Upper lobe of right lung (tissue), 1 donor: ENCODE results near the gene DOCK2. TPM values are rescaled to one million over a fixed set of nuclear protein-coding genes. Genes with fewer than 3 reads are reported as not detected.

Experiments
- ATAC-seq: fragments of 200-7000 bp; cut with Tn5 transposase; one replicate; pipeline ENCODE4 v1.9.1; 2020; ENCODE audit warnings: mild to moderate bottlenecking, moderate library complexity
- DNase-seq: peaks from one replicate; pipeline ENCODE4 v3.0.0-alpha.2; 2020
- H3K27ac ChIP-seq: fragments of 200-600 bp; one replicate; pipeline ENCODE4 v1.8.0; 2022
- H3K27me3 ChIP-seq: fragments of 200-600 bp; one replicate; pipeline ENCODE4 v1.8.0; 2022; ENCODE audit warnings: mild to moderate bottlenecking
- H3K36me3 ChIP-seq: fragments of 200-600 bp; one replicate; pipeline ENCODE4 v1.8.0; 2022
- H3K4me1 ChIP-seq: fragments of 200-600 bp; one replicate; pipeline ENCODE4 v1.8.0; 2022
- H3K4me3 ChIP-seq: fragments of 200-600 bp; one replicate; pipeline ENCODE4 v1.8.0; 2022; ENCODE audit warnings: mild to moderate bottlenecking
- H3K9me3 ChIP-seq: fragments of 200-600 bp; one replicate; pipeline ENCODE4 v1.8.0; 2022
- intact Hi-C: fragments of 100-400 bp; cut with DNase I; formaldehyde crosslinking; loops from one replicate; pipeline ENCODE4 v1.11.0; 2022
- total RNA-seq: library from RNA; stranded (reverse); fragmentation: NEBNext Ultra II Directional; extraction: Animal tissue kit (Norgen Biotek cat#: 25700); gene quantifications from one replicate; pipeline ENCODE4 v1.2.1, GENCODE V29; 2021
- TF ChIP-seq, protein P1 (sequence below): fragments of 200-600 bp; IDR thresholded peaks from one replicate; pipeline ENCODE4 v1.8.0; 2022; ENCODE audit warnings: antibody characterized with exemption
- donor health status: DM: no; HTN: yes; CAD: no; lungs with severe emphysema.

DOCK2 gene
- total RNA-seq, 1 donor from 2014 or later, result 65.4 TPM

GRCh38 chr5:169999621-170000020, 362.5 kb downstream of the DOCK2 start:
- H3K27ac ChIP-seq, result no peak overlapping the region
- no peaks in the 10 kb centered on the region for H3K27me3 ChIP-seq

DNA sequence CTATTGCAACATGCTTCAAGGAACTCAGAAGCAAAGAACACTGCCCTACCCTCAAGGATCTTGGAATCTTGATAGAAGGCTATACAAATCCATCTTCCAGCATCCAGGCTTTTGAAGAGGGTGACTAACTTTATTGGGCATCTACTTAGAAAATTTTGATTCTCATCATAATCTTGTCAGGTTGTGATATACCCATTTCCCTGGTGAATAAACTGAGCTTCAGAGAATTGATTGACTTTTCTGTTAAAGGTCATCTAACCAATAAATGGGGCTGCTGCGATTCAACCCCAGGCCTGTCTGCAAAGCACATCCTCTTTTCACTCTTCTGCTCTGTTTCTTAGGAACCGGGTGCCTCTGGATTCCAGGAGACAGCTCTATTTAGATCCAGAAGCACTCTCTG, 363.1 kb downstream of the DOCK2 start:
- Histone ChIP-seq H3K27me3 (no peaks in the 10 kb centered on the region), H3K4me1 (no peaks in the 10 kb centered on the region), H3K36me3 (no peaks in the 10 kb centered on the region), H3K9me3 (no peaks in the 10 kb centered on the region), H3K4me3 (no peak overlapping the region), H3K27ac (no peak overlapping the region)
- ATAC-seq, result no peak
- intact Hi-C loops, result no loop called here
- TF ChIP-seq, protein P1, sequence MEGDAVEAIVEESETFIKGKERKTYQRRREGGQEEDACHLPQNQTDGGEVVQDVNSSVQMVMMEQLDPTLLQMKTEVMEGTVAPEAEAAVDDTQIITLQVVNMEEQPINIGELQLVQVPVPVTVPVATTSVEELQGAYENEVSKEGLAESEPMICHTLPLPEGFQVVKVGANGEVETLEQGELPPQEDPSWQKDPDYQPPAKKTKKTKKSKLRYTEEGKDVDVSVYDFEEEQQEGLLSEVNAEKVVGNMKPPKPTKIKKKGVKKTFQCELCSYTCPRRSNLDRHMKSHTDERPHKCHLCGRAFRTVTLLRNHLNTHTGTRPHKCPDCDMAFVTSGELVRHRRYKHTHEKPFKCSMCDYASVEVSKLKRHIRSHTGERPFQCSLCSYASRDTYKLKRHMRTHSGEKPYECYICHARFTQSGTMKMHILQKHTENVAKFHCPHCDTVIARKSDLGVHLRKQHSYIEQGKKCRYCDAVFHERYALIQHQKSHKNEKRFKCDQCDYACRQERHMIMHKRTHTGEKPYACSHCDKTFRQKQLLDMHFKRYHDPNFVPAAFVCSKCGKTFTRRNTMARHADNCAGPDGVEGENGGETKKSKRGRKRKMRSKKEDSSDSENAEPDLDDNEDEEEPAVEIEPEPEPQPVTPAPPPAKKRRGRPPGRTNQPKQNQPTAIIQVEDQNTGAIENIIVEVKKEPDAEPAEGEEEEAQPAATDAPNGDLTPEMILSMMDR, result no peak
- DNase-seq, result no peak

More at GRCh38 chr5:169999621-170000020, 362.5 kb downstream of the DOCK2 start:
- no peaks in the 10 kb centered on the region for H3K4me1 ChIP-seq
- TF ChIP-seq, protein P1, result no peak
- no peaks in the 10 kb centered on the region for H3K9me3 ChIP-seq
- H3K4me3 ChIP-seq, result no peak overlapping the region
- DNase-seq (no peak), ATAC-seq (no peak)
- H3K36me3 ChIP-seq, result no peaks in the 10 kb centered on the region
- intact Hi-C loops, result no loop called here

DNA sequence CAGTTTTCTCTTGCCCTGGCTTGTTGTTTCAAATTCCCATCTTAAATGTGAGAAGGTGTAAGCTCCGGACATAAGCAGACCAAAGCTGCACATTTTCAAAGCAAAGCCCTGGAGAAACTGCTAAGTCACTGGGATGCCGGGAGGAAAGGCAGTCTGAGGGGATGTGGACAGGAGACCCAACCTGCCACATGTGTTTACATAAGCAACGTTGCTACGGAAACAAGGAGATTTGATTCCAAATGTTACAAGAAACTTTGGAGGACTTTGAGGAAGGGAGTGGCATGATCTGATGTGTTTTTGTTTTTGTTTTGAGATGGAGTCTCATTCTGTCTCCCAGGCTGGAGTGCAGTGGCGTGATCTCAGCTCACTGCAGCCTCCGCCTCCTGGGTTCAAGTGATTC, 368.9 kb downstream of the DOCK2 start:
- H3K36me3 ChIP-seq, result no peaks in the 10 kb centered on the region
- H3K4me3 ChIP-seq, result no peak overlapping the region
- H3K27ac ChIP-seq, result no peak overlapping the region
- ATAC-seq (no peak), DNase-seq (no peak)
- H3K9me3 ChIP-seq, result no peaks in the 10 kb centered on the region
- TF ChIP-seq, protein P1, result no peak
- no peaks in the 10 kb centered on the region for H3K27me3 ChIP-seq
- intact Hi-C loops, result no loop called here
- H3K4me1 ChIP-seq, result no peaks in the 10 kb centered on the region

DNA sequence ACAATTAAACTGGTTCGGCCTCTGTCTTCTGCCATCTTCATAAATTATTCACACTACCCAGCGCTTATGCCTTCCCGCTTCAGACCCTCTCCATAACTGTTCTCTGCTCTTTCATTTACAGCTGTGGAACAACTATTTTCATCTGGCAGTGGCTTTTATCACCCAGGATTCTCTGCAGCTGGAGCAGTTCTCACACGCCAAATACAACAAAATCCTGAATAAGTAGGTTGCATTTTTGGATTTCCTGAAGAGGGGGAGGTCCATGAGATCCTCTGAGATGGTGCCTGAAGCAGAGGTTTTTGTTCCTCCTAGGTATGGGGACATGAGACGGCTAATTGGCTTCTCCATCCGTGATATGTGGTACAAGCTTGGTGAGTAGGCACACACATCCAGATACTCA, 371.3 kb downstream of the DOCK2 start:
- Histone ChIP-seq H3K9me3 (no peaks in the 10 kb centered on the region), H3K27me3 (no peaks in the 10 kb centered on the region), H3K4me3 (no peak overlapping the region), H3K4me1 (no peaks in the 10 kb centered on the region), H3K27ac (no peak overlapping the region), H3K36me3 (no peaks in the 10 kb centered on the region)
- no peak for DNase-seq
- ATAC-seq, result no peak
- TF ChIP-seq, protein P1, result no peak
- intact Hi-C loops, result no loop called here

DNA sequence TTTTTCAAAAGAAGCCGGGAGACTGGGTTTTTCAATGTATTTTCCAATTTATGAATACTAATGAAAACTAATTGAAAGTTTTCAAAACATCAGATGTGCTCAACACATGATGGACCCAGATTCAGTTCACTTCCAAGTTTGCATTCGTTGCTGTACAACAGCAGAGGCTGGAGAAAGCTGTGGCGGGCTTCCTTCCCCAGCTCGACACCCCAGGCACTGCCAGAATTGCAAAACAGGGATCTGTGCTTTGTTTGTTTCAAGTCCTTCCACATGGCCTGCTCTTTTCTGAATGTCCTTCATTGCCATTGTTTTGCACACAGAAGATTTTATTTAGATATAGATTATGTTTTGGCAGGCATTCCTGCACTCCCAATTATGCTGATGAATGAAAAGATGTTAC, 373.5 kb downstream of the DOCK2 start:
- DNase-seq (no peak), ATAC-seq (no peak)
- intact Hi-C loops, result no loop called here
- Histone ChIP-seq H3K27ac (no peak overlapping the region), H3K4me1 (no peaks in the 10 kb centered on the region), H3K4me3 (no peak overlapping the region), H3K36me3 (no peaks in the 10 kb centered on the region), H3K9me3 (no peaks in the 10 kb centered on the region), H3K27me3 (no peaks in the 10 kb centered on the region)
- TF ChIP-seq, protein P1, result no peak

DNA sequence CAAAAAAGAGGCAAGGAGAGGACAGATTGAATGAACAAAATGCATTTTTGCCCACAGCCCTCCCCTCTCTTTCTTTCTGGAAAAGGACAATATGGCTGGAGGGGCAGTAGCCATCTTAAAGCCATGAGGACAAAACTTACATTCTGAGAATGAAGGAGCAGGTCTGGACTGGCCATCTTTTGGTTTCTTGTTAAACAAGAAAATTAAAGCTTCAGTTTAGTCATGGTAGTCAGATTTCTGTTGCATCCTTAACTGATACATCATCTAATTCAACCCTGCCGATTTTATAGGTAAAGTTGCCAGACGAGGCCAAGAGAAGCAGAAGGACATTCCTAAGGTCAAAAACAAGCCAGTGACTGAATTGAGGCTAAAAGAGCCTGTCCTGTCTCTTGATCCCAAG, 374.7 kb downstream of the DOCK2 start:
- Histone ChIP-seq H3K4me1 (no peaks in the 10 kb centered on the region), H3K9me3 (no peaks in the 10 kb centered on the region), H3K27ac (no peak overlapping the region), H3K36me3 (no peaks in the 10 kb centered on the region), H3K4me3 (no peak overlapping the region), H3K27me3 (no peaks in the 10 kb centered on the region)
- no peak for ATAC-seq
- intact Hi-C loops, result no loop called here
- TF ChIP-seq, protein P1, result no peak
- DNase-seq, result no peak
